Femur (tissue), 1 donor: ENCODE data around the gene LRTM2.
A peak's percentile ranks its signal among the peaks of the same experiment; 100 is the strongest.

Experiments used
- DNase-seq: peaks from one replicate; pipeline ENCODE4 v3.0.0-alpha.2; 2017

Gene LRTM2

DNA sequence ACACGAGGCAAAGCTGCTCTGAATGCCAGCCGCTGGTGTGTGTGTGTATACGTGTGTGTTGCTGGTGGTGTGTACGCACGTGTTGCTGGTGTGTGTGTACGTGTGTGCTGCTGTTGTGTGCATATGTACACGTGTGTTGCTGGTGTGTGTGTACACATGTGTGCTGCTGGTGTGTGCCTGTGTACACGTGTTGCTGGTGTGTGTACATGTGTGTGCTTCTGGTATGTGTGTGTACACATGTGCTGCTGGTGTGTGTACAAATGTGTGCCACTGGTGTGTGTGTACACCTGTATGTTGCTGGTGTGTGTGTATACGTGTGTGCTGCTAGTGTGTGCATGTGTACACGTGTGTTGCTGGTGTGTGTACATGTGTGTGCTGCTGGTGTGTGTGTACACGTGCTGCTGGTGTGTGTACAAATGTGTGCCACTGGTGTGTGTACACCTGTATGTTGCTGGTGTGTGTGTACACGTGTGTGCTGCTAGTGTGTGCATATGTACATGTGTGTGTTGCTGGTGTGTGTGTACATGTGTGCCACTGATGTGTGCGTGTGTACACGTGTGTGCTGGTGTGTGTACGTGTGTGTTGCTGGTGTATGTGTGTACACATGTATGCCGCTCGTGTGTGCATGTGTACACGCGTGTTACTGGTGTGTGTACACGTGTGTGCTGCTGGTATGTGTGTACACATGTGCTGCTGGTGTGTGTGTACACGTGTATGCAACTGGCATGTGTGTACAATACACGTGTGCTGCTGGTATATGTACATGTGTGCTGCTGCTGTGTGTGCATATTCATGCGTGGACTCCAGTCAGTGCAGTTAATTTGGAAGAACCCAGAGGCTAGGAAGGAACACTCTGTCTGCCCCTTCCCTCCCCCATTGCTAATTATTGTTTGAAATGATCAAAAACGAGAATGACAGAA lies 50.9 kb downstream of the LRTM2 start:
- peak; percentile 3 for DNase-seq

DNA sequence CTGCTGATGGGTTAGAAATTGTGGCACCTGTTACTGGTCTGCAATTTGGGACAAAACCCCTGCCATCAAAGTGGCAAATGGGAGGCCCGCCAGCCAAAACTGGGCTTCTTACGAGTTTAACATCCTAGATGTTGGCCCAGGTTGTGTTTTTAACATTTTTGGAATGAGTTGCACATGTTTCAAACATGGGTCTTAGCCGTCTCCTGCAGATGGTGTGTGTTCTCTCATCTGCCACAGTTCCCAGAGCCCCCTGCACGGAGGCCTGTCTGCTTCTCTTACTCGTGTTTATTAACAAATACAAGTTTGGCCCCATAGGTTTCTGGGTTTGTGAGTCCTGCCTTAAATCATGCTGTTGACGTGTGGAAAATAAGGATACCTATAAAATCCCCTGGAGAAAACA lies 51.6 kb downstream of the LRTM2 start:
- DNase-seq, result no peak

DNA sequence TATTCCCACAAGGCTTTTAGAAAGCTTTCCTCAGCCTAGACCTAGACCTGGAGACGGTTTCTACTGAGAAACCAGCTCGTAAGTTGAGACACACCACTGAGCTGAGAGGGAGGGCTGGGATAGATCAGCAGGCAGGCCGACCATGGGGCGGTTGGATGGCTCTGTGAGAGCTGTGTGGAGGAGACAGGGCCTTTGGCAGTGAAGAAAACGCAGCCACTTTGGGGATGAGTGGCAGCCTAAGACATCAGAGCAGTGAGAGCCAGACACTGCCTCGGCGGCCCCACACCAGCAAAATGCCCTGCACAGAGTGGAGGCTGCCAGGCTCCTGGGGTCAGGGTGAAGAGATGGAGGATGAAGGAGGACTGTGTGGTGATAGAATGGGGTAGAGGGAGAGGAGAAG lies 52.1 kb downstream of the LRTM2 start:
- no peak for DNase-seq

DNA sequence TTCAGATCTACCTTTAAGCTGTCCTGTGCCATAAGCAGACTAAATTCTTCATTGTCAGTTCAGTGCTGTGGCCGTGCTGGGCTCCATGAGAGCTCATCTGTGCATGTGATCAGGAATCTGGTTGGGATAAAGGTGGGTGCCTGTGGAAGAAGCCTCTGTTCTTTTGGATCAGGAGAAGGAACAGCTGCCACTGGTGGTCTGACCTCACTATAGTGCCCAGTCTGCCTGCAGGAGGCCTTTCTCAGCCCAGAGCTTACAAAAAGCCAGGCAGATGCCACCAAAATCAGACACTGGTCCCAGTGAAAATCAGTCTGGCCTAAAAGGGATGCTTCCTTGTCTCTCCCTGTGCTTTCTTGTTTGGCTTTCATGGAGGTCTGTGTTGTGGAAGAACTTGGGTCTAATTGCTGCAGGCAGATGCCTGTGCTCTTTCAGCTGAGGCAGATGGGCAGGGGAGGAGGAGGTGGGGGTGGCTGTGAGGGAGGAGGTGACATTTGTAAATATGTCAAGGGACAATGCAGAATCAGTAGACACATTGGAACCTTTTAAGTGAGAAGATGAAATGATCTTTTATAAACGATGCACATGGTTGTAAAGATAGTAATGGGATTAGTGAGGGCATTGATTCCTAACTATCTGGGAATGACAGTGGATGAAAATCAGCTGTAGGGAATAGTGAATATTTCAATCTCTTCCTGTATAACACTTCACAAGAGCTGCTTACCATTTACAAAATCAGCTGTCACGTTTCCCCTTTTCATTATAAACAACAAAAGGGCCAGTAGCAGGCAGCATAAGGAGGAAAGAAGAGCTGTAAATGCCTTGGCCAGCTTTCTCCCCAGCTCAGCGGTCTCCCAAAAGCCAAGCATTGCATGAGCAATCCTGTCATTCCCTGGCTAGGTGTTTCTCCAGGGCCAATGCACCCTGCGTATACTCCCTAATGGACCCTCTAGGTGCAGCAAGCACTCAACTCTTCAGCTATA lies 53.5 kb downstream of the LRTM2 start:
- DNase-seq, result no peak

DNA sequence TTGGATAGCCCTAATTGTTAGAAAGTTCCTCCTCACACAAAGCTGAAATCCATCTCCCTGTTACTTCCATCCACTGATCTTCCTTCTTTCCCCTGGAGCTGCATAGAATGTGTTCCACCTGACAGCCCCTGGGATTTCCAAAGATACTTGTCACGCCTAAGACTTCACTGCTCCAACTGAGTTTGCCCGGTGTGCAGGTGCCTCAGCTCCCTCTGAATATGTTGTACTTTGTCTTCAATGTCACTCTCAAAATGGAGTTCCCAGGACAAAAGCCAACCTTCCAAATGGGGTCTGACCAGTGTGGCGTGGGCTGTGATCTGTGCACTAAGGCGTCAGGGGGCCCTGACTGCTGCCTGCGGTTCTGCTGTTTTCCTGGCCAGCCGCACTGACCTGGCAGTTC lies 55.2 kb downstream of the LRTM2 start:
- DNase-seq, result no peak

DNA sequence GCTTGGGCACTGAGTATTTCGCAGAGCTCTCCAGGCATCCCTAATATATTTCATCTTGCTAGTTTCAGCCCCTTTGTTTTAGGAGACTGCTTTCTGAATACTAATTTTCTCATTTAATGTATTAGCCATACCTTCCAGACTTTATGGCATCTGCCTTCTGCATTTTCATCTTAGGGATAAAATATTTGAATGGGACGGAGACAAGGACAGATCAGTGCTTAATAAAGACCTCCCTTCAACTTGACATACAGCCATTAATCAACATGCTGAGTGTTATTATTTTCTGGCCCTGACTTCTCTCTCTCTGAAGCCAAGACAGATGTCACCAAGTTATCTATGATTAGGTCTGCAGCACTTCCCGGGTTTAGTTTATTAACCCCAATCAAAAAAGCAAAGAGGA lies 55.7 kb downstream of the LRTM2 start:
- DNase-seq, result no peak

DNA sequence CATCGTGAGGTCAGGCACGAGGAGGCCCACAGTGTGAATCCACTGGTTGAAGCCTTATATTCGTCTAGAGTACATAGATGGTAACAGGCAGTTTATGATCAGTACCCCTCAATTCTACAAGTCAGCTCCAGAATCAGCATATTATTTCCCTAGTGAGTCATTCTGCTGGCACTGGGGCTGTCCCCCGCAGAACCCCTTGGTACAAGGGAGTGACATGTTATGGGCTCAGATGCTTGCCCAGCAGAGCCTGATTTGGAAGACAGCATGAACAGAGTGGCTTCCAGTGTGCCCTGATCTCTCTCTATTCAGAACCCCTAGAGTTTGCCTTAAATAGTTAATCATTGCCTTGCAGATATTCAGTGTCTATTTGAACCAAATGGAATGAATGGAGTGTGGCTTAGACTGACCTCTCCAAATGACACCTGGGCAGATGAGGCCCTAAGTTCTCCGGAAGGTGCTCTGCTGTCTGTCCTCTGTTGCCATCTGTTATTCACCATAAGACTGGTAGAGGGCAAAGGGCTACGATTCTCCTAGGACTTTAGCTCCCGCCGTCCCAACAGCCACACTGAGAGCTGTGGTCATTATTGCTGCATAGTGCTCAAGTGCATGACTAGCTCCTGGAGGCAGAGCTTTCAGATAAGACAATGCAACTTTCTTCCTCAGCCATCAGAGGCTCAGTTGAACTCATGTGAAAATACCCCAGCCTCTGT lies 57.0 kb downstream of the LRTM2 start:
- no peak for DNase-seq

DNA sequence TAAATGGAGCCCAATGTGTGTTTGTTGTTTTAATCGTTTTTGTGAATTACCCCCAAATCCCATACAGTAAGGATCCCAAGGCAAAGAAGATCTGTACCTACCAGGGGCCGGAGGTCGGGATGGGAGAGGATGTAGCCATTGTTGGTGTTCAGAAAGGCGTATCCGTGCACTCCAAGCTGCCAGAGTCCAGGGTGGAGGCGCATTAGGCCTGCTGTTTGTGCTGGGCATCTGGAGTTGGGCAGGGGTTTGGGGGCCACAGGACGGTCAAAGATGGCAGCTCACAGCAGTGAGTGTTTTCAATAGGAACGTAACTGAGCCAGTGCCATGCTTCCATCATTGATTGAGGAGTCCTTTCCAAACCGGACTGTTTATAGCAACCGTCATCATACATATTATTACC lies 57.8 kb downstream of the LRTM2 start:
- DNase-seq, result no peak

DNA sequence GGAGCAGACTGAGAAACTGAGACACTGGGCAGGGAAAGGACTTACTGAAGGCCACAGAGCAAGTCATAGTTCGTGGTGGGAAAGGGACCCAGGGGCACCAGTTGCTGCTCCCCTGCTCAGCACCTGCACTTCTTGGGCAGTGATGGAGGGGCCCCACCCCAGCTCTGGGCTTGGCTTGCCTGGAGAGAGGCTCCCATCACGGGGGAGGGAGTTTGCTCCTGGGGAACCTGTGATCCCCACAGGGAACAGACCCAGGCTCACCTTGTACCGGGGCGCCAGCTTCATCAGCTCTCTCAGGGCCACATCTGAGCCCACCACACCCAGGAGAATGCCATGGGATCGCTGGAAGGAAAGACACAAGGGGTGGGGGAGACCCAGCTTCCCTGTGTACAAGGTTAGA lies 58.3 kb downstream of the LRTM2 start:
- no peak for DNase-seq

DNA sequence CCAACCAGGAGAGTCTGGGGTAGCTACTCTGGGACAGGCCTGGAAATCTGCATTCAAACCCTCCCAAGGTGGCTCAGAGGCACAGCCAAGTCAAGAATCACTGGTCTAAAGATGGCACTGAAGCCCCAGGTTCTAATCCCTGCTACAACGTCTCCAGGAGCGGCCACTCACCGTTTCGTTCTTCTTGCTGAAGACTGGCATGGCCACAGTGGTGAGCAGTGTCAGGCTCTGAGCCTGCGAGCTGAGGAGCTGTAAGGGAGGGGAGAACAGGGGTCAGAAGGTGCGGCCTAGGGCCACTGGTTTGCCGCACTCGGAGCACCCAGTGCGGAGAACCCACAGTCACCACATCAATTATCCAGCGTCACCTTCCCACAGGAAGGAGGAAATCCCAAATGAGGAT lies 59.3 kb downstream of the LRTM2 start:
- DNase-seq, result no peak

DNA sequence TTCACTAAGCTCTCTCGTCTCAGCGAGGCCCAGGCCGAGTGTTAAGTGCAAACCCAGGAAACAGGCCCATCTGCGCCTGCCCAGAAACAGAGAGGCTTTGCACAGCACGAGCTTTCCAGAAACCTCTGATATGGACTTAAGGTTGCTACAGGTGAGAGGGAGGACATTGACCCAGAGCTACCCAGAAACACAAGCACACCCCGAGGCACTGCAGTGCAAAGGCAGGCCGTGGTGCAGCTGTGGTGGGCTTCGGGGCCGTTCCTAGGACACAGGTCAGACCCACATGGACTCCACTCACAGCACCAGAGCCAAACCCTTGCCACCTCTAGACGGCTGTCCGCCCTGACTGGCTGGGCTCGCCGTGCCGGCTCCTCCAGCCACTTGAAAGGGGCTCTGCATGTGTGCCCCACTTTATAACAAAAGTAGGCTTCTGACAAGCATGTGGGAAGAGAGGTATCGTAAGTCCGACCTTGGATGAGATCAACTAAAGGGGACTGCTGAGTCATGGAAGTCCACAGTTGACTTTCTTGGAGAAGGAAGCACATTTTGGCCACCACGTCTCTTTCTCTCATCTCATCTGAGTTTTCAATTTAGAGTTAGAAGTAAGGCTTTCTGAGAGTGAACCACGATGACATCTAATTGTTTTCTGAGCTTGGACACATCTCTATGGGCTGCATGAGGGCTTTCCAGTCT lies 59.9 kb downstream of the LRTM2 start:
- DNase-seq, result no peak

DNA sequence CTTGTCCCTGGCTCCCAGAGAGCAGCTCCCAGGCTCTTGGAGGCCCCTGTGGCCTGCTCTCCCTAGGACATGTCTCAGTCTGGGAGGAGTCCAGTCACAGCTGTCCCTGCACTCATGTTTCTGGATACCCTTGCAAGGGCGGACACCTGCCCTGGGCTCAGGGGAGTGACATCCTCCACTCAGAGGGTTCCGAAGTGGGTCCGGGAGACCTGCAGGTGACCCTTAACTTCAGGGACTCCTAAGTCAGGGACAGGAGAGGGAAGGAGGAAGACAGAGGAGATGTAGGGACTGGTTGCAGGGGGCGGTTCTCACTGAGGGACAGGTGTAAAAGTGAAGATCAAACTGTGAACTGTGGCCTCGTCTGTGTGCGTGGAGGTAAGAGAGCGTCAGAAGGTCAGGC lies 60.5 kb downstream of the LRTM2 start:
- no peak for DNase-seq

DNA sequence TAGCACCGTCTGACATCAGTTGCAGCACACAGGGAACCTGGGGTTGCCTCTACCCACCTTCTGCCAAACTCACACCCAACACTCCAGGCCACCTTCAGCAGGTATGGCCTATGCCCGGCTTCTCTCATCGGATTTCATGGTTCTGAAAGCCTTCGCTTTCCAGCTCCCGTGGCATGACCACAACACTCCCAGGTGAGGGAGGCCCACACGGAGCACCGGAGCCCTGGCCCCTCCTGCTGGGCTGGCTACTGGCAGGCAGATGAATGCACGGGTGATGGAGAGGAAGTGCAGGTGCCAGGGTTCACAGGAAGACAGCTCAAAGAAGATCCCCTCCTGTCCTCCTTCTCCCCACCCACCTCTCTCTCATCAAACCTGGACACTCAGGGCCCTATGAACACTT lies 60.9 kb downstream of the LRTM2 start:
- no peak for DNase-seq

DNA sequence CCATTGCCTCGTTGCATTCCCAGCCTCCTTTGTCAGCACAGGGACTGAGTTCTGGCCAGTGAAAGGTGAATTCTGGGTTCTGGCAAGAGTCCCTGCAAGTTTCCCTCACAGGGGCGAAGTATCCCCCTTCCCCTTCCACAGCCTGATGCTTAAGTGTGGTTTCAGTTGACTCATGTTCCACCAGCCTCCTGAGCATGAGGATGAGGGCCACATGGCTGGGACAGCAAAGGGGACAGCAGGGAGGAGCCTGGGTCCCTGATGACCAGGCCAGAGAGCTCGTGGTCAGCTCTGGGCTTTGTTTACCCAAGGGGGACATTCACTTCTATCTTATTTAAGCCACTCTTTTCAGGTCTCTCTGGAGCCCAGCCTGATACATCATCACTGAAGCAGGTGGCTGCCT lies 61.6 kb downstream of the LRTM2 start:
- no peak for DNase-seq

DNA sequence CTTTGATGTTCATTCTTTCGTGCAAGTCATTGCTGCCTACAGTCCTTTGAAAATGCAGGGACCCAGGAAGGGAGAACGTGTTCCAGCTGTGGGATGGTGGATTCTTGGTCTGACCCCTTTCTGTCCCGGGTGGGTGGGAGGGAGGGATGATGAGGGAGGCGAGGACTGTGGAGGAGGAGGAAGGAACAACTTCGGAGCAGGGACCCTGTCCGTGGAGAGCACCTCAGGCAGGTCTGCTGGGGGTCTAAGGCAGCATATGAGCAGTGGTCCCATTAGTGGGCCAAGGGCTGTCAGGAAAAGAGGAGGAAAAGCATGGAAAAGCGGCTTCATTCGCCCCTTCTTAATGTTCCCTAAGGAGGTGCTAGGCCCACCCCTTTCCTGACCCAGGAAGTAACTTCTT lies 62.0 kb downstream of the LRTM2 start:
- no peak for DNase-seq

DNA sequence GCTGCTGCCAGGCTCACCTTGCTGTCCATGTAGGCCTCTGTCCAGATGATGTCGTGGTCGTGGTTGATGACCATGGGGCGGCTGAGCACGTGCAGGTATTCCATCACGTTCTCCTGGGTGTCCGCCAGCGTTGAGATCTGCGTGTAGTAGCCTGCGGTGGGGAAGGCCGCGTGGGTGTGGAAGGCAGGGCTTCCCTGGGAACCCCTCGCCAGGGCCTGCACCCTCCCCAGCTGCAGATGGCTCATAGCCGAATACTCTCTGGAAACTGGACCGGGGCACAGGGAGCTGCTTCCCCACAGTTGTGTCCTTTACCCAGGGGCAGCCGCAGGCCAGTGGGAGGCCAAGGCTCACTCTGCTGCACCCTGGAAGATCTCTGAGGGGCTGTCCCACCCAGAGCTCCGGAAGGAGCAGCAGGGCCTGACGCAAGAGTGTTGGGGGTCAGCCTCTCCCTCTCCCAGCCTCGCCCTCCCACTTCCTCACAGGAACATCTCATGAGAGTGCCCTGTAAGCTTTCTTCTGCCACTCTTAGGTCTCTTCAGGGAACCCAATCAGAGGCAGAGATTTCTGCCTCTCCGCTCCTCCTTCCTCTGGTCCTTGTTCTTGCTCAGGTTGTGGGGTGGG lies 62.6 kb downstream of the LRTM2 start:
- no peak for DNase-seq

DNA sequence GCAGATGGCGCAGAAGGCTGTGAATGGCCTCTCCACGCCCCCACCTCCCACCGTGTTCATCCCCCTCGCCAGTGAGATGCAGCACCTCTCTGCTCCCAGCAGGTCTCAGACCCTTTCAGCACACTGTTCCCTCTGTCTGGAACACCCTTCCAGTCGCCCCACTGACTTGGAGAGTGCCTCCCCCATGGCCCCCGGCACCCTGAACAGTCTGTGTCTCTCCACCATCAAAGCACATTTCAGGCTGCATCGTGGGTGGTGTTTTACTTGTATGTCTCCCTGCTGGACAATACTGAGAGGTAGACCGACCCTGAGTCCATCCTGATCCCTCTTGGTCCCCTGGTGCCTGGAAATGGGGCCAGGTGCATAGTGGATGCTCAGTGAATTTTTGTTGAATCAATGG lies 63.1 kb downstream of the LRTM2 start:
- DNase-seq, result no peak

DNA sequence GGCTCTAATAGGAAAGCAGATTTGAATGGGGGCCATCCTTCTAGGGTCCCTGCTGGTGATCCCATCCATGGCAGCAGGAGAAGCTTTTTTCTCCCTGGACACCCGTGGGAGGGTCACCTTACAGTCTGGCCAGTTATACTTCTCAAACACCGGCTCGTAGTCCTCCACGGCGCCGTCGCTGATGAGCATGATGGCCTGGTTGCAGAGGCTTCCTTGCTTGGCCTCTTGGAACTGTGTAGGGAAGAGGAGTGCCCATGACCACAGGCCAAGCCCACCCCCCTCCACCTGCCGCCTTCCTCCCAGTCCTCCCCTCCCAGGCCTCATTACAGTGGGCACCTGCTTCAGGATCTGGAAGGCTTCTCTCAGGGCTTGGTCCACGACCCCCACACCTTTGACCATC lies 64.3 kb downstream of the LRTM2 start:
- DNase-seq, result no peak

DNA sequence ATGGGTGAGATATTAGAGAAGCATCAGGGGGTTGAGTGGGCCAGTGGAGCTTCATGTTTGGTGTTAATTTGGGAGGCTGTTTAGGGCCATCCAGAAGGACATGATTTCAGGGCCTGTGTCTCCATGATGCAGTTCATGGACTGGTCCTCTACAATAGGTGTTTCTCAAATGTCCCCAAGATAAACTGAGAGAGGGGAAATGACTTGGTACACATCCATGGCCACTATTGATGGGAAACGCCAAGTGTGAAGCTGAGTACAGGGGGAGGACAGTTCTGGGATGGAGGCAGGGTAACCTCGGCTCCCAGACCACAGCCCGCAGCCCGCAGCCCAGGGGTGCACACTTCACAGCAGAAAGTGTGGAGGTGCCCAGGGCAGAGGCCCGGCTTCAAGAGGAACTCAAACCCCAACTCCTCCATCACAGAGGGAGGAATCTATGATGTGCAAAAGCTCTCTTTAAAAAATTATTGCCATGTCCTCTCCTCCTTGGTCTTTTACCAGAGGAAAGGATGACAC lies 64.8 kb downstream of the LRTM2 start:
- DNase-seq, result no peak

DNA sequence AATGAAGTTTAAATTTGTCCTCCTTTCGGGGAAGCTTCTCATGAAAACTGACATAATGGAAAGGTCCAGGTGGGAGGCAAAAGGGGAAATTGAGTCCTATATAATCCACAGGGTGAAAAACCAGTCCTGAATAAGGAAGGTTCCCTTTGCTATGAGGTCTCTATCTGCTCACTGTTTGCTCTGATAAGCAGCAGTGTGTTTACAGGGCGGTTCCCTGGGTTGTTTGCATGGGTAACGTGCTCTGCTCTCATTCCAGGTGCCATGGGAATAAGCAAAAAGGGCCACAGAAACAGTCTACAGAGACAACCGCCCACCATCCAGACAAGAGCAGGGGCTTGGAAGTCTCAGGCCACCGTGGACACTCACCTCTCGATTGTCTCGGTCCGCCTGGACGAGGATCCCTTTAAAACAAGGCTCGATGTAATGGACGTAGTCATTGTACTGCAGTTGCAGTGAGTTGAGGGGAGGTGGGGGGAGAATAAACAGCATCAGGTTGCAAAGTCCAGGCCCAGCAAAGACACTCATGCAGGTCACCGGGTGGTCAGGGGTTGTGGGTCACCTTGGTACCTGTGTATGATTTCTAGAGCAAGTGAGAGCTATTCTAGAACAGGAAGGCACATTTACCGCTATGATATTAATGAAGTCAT lies 65.4 kb downstream of the LRTM2 start:
- no peak for DNase-seq
